Prostate gland (tissue), 2 donors: ENCODE measurements around the gene UBC.

Source experiments
- CTCF ChIP-seq, 4 experiments: fragments of 200-600 bp in 2 of 4; fragments of 450-650 bp in 2 of 4; sonication (generic) in 2 of 4; IDR thresholded peaks; 1 replicate in 3 of 4; 2 replicates in 1 of 4; pipeline ENCODE4 v1.5.1; 2016 to 2019; ENCODE audit warnings: antibody characterized with exemption in 4 of 4, mild to moderate bottlenecking in 2 of 4, moderate library complexity in 2 of 4
- POLR2A ChIP-seq: fragments of 450-650 bp; IDR thresholded peaks from one replicate; pipeline ENCODE4 v1.6.1; 2016; ENCODE audit warnings: antibody characterized with exemption, mild to moderate bottlenecking

DNA sequence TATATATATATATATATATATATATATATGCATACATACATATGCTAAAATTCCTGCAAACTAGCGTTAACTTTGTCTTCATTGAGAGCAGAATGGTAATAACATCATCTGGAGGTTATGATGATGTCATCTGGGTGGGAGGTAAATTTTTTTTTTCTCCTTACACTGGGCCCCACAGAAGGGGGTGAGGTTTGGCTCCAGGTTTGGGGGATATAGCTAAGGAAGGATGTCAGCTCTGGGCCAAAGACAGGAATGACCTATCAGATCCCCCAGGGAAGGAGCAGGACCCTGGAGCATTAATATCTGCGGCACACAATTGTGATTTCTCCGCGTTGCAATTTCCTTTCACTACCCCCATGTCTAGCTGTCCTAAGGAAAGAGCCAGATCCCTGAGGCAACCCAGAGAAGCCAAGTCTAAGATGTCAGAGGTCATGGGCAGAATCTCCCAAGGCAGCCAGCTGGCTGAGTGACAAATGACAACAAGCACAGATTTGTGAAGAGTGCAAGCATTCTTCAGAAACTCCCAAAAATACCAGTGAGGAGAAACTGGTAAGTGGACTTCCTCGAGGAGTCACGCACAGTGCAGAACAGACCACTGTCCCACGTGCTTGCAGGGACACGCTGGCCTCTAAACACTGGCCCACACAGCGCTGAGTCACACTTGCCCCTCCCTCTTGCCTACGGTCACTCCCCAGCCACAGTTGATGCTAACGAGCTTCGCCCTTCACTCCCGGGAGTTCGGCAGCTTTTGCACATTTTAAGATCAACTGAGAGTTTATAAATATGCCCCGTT, 9.9 kb downstream of the UBC start:
- TF ChIP-seq CTCF (IDR thresholded peaks at IDR 0.05) (no peak), POLR2A (peak; percentile 34)
